ENCODE data around the gene ZDHHC22.

Gene ZDHHC22

DNA sequence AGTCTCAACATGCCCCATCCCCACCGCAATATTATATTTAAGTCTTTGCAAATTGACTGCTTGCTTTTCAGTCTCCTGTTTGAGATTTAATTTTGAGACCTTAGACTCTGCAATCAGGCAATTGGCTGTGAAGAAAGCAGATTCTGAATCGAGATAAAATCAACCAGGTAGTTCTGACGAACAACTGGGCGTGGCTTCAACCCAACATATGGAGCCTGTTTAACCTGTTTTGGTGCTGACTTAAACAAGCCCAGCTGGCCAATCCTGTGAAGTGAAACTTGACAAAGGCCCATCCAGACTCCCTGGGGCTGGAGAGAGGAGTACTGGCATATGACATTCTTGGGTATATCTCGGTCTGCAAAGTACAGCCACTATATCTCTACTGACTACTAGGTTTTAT is 53.4 kb downstream of the ZDHHC22 start:
- TF ChIP-seq FOXM1 (IDR thresholded peaks at IDR 0.05; ENCODE audit: borderline replicate concordance, low read depth) (peak; percentile 79; the same call in 1 of the 2 replicates), RAD21 (IDR thresholded peaks at IDR 0.05; ENCODE audit: low read depth) (no peak), TAF1 (IDR thresholded peaks at IDR 0.05; ENCODE audit: low read depth) (no peak), TEAD4 (IDR thresholded peaks at IDR 0.05) (peak; percentile 53), ZBTB7A (IDR thresholded peaks at IDR 0.05; ENCODE audit: low read depth) (no peak), CEBPB (IDR thresholded peaks at IDR 0.05) (no peak), NFIC (IDR thresholded peaks at IDR 0.05) (peak; percentile 67), EP300 (IDR thresholded peaks at IDR 0.05; ENCODE audit: borderline replicate concordance) (peak; percentile 79; the same call in 1 of the 2 replicates), TCF12 (IDR thresholded peaks at IDR 0.05; ENCODE audit: low read depth) (peak; percentile 82), CREB1 (IDR thresholded peaks at IDR 0.05; ENCODE audit: low read depth) (0 out of 2 replicates have a peak, but pooled peaks have one; percentile 50), REST (IDR thresholded peaks at IDR 0.05; ENCODE audit: low read depth) (no peak), YY1 (IDR thresholded peaks at IDR 0.05; ENCODE audit: low read depth) (peak; percentile 72; the same call in 1 of the 2 replicates), EGR1 (IDR thresholded peaks at IDR 0.05) (no peak), USF1 (IDR thresholded peaks at IDR 0.05) (no peak), MAX (IDR thresholded peaks at IDR 0.05) (peak; percentile 70)

- no peak for TF ChIP-seq MAX (IDR thresholded peaks at IDR 0.05)
- TF ChIP-seq NFIC (IDR thresholded peaks at IDR 0.05), result no peak
- no peak for TF ChIP-seq EP300 (IDR thresholded peaks at IDR 0.05; ENCODE audit: borderline replicate concordance)
- TF ChIP-seq TAF1 (IDR thresholded peaks at IDR 0.05; ENCODE audit: low read depth), result no peak
Measured at GRCh38 chr14:77087631-77088030, 54.0 kb downstream of the ZDHHC22 start.

- TF ChIP-seq NFIC (IDR thresholded peaks at IDR 0.05) (no peak), EGR1 (IDR thresholded peaks at IDR 0.05) (no peak), CEBPB (IDR thresholded peaks at IDR 0.05) (no peak), FOXM1 (IDR thresholded peaks at IDR 0.05; ENCODE audit: borderline replicate concordance, low read depth) (no peak), TEAD4 (IDR thresholded peaks at IDR 0.05) (no peak)
Measured at GRCh38 chr14:77086951-77087350, 54.6 kb downstream of the ZDHHC22 start.

DNA sequence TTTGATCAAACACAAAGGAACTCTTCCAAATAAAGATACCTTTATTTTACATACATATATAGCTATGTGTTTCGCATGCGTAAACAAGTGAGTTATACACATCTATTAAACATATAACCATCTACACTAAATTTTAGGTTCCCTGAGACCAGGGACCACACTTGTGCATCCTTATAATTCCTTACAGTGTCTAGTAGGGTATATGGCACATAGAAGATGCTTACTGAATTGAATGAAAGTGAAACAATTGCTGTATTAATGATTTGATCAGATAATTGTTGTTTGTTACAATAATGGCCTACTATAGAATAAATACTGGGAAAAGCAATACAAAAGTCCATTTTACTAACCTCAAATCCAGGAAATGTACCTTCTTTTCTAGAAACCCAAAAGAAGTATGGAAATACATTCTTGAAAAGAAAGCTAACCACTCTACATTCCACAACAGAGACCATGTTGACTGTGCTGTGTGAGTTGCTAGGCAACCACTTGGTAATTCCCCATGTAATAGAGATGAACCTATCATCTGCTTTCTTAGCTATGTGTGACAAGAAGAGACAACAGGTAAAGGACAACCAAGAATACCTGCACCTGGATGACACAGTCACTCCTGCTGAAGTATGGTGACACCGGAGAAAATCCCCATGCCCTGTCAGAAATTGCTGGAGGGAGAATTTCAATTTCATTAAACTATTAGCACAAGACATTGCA is 55.4 kb downstream of the ZDHHC22 start:
- TF ChIP-seq YY1 (IDR thresholded peaks at IDR 0.05; ENCODE audit: low read depth) (no peak), TCF12 (IDR thresholded peaks at IDR 0.05; ENCODE audit: low read depth) (no peak), EGR1 (IDR thresholded peaks at IDR 0.05) (no peak), EP300 (IDR thresholded peaks at IDR 0.05; ENCODE audit: borderline replicate concordance) (no peak), TEAD4 (IDR thresholded peaks at IDR 0.05) (no peak), REST (IDR thresholded peaks at IDR 0.05; ENCODE audit: low read depth) (no peak), CREB1 (IDR thresholded peaks at IDR 0.05; ENCODE audit: low read depth) (no peak), RAD21 (IDR thresholded peaks at IDR 0.05; ENCODE audit: low read depth) (no peak), USF1 (IDR thresholded peaks at IDR 0.05) (no peak), MAX (IDR thresholded peaks at IDR 0.05) (no peak), NFIC (IDR thresholded peaks at IDR 0.05) (no peak), TAF1 (IDR thresholded peaks at IDR 0.05; ENCODE audit: low read depth) (no peak), ZBTB7A (IDR thresholded peaks at IDR 0.05; ENCODE audit: low read depth) (no peak), CEBPB (IDR thresholded peaks at IDR 0.05) (no peak), FOXM1 (IDR thresholded peaks at IDR 0.05; ENCODE audit: borderline replicate concordance, low read depth) (no peak)

DNA sequence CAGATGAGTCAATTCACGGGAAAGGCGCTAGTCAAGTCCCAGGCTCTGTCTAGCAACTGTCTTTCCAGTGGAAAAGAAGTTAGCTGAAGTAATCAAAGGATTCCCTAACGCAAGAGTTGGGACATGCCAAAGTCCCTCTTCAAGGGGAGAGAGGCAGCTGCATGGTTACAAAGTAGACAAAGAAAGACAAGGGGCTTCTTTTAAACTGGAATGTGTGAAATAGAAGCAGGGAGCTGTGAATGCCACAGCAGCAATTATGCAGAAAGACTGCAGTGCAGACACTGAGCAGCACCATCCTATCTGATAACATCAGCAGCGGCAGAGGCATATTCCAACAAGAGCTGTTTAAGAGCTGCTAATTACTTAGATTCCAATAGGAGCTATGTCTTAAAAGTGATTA is 56.1 kb downstream of the ZDHHC22 start:
- no peak for TF ChIP-seq EGR1 (IDR thresholded peaks at IDR 0.05)
- no peak for TF ChIP-seq MAX (IDR thresholded peaks at IDR 0.05)
- TF ChIP-seq FOXM1 (IDR thresholded peaks at IDR 0.05; ENCODE audit: borderline replicate concordance, low read depth), result no peak
- TF ChIP-seq CEBPB (IDR thresholded peaks at IDR 0.05), result no peak
- TF ChIP-seq RAD21 (IDR thresholded peaks at IDR 0.05; ENCODE audit: low read depth), result no peak
- no peak for TF ChIP-seq TAF1 (IDR thresholded peaks at IDR 0.05; ENCODE audit: low read depth)
- TF ChIP-seq NFIC (IDR thresholded peaks at IDR 0.05), result no peak
- TF ChIP-seq EP300 (IDR thresholded peaks at IDR 0.05; ENCODE audit: borderline replicate concordance), result no peak
- no peak for TF ChIP-seq YY1 (IDR thresholded peaks at IDR 0.05; ENCODE audit: low read depth)
- TF ChIP-seq ZBTB7A (IDR thresholded peaks at IDR 0.05; ENCODE audit: low read depth), result no peak
- TF ChIP-seq TCF12 (IDR thresholded peaks at IDR 0.05; ENCODE audit: low read depth), result no peak
- no peak for TF ChIP-seq TEAD4 (IDR thresholded peaks at IDR 0.05)
- no peak for TF ChIP-seq USF1 (IDR thresholded peaks at IDR 0.05)
- no peak for TF ChIP-seq REST (IDR thresholded peaks at IDR 0.05; ENCODE audit: low read depth)
- no peak for TF ChIP-seq CREB1 (IDR thresholded peaks at IDR 0.05; ENCODE audit: low read depth)
